ENCODE results near the gene SP7.
"Not testable (repeated sequence)": the region's sequence is repeated elsewhere in the genome, so short reads cannot be mapped to it uniquely, and the experiment has no call there.

SP7 gene

DNA sequence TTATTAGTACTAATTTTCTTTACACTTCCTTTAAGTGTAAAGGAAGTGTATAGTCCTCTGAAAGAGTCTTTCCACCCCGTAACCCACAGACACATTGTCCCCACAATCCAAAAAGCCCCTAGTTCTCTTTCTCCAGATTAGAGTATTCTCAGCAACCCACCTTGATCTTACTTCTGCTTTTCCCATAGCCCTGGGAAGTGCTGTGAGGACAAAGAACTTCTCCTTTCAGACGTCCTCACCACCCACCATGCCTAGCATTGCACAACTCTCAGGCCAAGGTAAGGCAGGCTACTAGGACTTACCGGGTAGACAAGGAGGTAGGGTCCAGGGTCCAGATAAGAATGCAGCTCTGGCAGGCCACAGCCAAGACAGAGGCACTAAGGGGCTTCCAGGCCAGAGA is 22.2 kb downstream of the SP7 start:
- no peak for DNase-seq

DNA sequence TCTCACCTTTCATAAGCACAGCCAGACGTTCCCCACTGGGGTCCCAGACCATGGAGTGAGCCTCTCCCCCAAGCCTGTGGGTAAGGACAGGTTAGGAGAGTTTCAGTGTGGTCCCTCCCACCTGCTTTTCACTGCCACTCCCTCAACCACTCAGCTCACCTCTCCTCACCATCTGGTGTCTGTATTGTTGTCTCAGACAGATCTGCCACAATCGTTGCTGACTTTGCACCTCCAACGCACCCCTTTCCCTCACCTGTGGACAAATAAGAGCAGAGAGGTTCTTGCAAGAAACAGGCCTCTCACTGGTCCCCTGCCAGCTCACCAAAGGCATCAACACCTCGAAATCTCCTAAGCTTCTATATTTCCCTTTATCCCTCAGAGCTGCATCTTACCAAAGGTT is 27.9 kb downstream of the SP7 start:
- no peak for DNase-seq

DNA sequence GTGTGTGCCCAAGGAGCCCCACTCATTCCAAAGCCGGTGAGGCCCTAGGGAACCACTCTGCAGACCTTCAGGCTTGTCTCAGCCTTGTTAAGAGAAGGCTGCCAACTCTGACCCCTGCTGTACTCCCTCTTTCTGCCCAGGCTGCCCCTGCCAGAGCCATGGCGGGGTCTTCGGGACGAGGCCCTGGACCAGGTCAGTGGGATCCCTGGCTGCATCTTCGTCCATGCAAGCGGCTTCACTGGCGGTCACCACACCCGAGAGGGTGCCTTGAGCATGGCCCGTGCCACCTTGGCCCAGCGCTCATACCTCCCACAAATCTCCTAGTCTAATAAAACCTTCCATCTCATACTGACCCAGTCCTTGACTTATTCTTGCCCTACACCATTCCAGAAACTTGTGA is 29.3 kb downstream of the SP7 start:
- no peak for DNase-seq

DNA sequence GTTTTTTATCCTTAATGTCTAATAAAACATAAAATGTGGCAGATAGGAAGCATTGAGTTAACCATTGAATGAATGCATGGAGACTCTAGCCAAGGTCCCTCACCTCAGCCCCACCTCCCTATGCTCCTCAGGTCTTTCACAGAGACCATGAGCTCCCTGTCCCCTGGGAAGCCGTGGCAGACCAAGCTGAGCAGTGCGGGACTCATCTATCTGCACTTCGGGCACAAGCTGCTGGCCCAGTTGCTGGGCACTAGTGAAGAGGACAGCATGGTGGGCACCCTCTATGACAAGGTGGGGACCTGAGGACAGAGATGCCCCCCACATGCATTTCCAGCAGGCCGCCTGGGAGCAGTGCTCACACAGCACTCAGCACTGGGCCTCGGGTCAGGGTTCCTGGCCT is 33.3 kb downstream of the SP7 start:
- no peak for DNase-seq

DNA sequence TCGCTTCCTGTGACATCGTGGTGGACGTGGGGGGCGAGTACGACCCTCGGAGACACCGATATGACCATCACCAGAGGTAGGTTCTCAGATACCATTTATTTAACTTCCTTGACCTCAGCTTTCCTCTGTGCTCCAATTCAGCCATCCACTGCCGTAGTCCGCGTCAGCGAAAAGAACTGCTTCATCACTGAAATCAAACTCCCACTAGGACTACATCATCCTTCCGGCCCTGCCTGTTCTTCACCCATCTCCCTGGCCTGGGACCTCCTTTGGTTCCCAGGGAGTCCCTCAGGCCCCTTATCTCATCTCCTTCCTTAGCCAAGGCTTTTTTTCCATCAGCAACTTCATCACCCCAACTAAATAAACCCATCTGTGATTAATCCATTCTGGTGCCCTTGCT is 36.0 kb downstream of the SP7 start:
- DNase-seq = no peak

DNA sequence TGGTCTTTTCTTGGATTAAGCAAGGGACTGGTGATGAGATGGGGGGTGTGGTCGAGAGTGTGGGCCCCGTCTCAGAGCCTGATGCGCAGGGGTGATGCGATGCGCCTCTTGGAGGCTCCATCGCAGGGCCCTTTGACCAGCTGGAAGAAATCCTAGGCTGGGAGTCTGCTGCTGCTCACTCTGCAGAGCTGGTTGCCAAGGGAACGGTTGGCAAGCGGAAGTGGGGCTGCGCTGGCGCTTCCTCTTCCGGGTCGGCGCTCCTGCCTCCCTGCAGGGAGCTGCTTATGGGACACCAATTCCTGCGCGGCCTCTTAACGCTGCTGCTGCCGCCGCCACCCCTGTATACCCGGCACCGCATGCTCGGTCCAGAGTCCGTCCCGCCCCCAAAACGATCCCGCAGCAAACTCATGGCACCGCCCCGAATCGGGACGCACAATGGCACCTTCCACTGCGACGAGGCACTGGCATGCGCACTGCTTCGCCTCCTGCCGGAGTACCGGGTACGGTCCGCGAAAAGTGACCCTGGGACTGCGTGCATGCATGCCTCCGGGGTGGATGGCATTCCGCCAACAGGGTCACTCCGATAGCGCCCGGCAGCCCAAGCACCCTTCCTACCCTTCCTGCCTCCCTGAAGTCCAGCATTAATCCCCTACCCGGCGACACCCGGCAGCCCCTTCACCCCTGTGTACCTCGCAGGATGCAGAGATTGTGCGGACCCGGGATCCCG is 36.5 kb downstream of the SP7 start, which contains the start of gene MYG1:
MYG1 (plus strand) TSS at position 242 of the 727 bp plus-strand sequence; CDS start at position 285, 43 bp downstream.
- peak; percentile 75 for DNase-seq

DNA sequence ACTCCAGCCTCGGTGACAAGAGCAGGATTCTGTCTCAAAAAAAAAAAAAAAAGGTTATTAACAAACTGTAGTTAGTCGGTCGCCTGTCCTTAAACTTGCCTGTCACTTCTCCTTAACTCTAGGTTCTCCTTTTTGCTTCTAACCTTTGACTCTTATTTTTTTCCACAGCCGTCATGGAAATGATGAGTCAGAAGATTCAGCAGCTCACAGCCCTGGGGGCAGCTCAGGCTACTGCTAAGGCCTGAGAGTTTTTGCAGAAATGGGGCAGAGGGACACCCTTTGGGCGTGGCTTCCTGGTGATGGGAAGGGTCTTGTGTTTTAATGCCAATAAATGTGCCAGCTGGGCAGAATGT is 37.1 kb downstream of the SP7 start:
- no peak for DNase-seq

DNA sequence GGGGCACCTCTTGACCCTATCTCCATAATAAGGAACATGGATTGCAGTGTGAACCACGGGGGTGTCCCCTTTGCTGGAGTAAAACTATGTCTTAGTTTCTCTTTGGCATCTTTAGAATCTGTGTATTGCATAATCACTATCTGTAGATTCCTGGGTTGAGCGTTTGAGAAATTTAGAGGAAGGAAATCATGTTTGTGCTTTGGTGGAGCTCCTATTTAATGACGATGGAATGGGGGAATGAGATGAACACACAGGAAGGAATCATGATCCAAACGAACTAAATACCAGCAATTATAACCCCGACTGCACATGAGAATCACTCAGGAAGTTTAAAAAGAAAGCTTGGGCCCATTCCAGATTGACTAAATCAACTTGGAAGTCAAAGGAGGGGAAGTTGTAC is 38.0 kb downstream of the SP7 start:
- DNase-seq = no peak

DNA sequence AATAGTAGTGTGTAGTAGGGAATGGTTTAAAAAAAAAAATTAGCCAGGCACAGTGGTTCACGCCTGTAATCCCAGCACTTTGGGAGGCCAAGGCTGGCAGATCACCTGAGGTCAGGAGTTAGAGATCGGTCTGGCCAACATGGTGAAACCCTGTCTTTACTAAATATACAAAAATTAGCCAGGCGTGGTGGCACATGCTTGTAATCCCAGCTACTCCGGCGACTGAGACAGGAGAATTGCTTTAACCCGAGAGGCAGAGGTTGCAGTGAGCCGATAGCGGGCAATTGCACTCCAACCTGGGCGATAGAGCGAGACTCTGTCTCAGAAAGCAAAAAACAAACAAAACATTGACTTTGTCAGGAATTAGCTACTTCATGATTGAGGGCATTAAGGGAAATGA is 39.0 kb downstream of the SP7 start:
- not testable (repeated sequence) for DNase-seq

DNA sequence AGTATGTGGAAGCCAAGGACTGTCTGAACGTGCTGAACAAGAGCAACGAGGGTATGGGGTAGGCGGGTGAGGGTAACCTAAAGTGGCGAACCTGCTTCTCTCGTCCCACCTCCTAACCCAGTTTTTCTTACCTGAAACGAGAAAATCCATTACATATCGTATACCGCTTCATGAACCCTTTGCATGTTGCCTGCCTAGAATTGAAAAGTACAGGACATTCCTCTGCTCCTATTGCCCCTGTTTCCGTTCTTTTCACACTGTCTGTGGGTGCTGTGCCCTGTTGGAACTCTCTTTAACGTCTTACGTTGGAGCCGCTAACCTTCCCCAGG is 40.3 kb downstream of the SP7 start:
- DNase-seq = no peak

DNA sequence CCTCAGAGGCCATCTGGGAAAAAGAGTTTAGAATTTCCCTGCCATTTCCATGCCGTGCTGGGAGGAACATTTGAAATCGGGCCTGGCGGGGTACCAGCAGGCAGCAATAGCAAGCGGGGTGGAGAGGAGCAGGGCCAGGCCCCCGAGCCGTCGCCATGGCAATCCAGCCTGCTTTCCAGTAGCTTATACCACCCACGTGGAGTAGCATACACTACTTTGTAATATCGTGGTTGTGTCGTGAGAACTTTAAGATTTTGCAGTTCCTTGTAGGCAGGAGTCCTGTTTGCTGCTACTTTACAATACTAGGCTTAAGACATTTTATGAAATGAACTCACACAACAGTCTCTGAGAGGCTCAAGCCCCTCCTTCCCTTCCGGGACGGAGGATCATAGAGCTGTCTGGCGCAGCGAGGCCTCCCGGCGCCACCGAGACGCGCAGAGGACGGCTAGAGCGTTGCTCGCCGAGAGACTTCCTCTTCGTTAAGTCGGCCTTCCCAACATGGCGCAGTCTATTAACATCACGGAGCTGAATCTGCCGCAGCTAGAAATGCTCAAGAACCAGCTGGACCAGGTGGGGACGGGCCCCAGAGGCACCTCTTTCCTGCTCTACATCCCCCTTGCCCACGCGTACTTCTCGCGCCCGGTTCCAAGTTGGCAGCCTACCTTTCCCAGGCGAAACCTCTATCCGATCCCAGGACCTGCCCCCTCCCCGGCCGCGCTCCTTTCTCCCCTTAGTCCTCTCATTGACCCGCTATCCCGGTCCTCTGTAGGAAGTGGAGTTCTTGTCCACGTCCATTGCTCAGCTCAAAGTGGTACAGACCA is 40.9 kb downstream of the SP7 start, which contains the start of gene PFDN5:
PFDN5 (plus strand) TSS at position 473 of the 821 bp plus-strand sequence; CDS start at position 499, 26 bp downstream.
- DNase-seq = peak; percentile 73

DNA sequence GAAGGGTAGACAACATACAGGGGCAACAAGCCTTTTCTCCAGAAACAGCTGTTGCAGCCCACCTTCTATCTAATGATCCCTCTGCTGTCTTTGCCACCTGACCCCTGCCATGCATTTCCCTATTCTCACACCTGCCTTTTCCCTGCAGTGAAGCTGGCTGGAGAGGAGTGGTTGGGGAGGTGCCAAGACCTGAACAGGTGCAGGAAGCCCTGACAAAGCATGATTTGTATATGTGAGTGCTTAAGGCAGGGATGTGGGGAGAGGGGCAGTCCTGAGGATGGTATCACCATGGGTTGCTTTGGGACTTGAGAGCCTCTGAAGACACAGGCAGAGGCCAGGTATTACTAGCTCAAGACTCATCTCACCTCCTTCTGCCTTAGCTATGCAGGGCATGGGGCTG is 43.7 kb downstream of the SP7 start:
- DNase-seq = no peak

DNA sequence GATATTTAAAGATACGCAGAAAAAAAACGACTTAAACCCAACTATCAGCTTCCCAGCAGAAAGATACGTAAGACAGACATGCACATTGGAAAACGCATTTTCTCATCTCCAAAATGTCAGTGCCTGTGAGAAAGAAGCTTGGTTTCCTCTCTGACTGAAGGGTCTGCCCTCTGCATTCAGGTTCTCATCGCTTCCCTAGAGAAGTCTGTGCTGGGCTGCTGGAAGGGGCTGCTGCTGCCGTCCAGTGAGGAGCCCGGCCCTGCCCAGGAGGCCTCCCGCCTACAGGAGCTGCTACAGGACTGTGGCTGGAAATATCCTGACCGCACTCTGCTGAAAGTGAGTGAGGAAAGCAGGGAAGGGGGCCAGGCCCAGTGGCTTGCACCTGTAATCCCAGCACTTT is 45.5 kb downstream of the SP7 start:
- DNase-seq = no peak

DNA sequence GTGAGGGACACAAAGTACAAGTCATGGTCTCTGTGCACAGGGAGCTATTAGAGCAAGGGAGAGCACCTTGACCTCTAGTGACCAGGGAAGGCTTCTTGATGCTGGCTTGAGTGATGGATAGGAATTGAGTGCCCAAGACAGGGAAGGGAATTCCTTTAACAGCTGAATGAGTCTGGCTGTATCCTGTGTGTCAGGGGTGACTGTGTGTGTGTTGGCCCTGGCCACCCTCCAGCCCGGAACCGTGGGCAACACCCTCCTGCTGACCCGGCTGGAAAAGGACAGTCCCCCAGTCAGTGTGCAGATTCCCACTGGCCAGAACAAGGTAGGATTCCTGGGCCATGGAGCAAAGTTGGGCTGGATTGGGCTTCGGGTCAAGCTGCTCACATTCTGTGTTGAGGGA is 46.3 kb downstream of the SP7 start:
- no peak for DNase-seq

DNA sequence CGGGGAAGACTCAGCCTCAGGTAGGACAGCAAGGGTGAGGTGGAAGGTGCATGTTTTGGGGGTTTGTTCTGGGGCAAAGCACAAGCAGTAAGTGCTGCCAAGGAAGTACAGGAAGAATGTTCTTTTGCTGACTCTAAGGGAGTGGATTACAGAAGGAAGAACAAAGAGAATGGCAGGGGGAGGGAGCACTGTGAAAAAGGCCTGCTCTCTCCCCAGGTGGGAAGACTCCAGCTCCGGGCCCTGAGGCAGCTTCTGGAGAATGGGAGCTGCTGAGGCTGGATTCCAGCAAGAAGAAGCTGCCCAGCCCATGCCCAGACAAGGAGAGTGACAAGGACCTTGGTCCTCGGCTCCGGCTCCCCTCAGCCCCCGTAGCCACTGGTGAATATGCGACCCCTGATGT is 47.8 kb downstream of the SP7 start:
- no peak for DNase-seq

DNA sequence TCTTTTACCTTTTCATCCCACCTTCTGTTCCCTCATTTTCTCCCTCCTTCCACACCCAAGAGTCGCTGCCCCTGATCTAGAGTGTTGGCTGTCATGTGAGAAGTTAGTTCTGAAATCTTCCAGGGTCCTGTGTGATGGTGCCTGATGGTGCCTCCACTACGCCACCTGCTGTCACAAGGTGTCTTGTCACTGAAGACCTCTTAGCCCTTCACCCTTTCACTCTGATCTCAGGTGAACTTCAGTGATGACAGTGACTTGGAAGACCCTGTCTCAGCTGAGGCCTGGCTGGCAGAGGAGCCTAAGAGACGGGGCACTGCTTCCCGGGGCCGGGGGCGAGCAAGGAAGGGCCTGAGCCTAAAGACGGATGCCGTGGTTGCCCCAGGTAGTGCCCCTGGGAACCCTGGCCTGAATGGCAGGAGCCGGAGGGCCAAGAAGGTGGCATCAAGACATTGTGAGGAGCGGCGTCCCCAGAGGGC is 48.4 kb downstream of the SP7 start:
- peak; percentile 58 for DNase-seq

DNA sequence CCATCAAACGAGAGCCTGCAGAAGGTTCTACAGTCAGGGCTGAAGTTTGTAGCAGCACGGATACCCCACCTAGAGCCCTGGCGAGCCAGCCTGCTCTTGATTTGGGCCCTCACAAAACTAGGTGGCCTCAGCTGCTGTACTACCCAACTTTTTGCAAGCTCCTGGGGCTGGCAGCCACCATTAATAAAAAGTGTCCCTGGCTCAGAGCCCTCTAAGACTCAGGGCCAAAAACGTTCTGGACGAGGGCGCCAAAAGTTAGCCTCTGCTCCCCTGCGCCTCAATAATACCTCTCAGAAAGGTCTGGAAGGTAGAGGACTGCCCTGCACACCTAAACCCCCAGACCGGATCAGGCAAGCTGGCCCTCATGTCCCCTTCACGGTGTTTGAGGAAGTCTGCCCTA is 49.7 kb downstream of the SP7 start:
- no peak for DNase-seq

DNA sequence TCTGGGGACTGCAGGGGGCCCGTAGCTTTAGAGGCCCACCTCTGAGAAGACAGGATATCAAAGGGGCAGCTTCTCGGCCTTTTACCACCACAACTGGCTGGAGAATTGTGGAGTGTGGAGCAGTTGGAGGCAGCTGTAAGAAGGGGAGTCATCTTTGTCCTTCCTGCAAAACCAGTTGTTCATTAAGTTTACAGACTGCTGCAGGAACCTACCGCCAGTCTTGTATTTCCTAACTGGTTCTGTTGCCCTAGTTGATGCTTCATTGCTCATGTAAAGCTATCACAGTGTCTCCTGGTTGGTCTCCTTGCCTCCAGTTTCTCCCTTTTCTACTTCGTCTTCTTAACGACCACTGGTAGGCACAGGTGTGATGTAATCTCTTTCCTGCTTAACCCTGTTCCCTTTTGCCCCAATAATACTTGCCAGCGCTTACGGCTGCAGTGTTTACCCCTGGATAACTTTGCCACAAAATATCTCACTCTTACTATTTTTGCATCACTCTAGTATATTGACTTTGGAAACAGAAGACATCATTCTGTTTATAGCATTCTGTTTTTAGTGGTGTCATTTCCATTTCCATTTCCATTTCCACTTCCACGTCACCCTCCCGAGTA is 56.2 kb downstream of the SP7 start:
- DNase-seq = no peak

DNA sequence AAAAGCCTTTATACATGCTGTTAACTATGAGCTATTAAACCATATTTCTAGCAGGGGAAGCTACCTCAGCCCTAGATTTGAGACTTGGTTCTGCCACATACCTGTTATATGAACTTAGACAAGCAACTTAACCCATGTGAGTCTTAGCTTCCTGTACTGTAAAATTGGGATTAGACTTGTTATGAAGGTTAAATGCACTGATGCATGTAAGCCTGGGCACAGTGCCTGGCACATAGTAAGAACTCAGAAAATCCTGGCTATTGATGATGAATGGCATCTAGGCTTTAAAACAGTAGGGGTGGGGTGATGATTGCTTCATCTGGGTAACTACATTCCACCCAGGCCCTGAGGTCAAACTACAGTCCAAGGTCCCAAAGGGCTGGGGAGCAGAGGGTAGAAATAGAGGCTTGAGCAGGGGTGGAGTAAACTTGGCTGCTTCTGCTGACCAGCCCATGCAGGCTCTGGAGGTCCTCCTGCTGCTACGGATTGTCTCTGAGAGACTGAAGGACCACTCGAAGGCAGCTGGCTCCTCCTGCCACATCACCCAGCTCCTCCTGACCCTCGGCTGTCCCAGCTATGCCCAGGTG is 56.8 kb downstream of the SP7 start:
- no peak for DNase-seq

DNA sequence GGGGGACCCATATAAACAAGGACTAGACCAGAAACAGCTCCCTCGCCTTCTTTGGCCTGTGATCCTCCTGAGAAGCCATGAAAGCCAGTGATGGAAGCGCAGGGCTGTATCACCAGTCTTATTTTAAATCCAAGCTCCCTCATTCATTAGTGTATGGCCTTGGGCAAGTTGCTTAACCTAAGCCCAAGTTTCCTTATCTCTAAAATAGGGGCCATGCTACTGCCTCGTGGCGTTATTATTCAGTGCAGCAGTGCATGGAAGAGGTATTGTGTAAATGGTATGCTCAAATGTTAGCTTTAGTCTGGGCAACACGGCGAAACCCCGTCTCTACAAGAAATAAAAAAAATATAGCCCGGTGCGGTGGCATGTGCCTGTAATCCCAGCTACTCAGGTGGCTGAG is 58.2 kb downstream of the SP7 start:
- no peak for DNase-seq

All from T-helper 9 cell (primary cell).